Epithelial cell of esophagus (primary cell): ENCODE results near the gene BIRC5.

Source experiments
- DNase-seq: peaks from one replicate; pipeline ENCODE4 v3.0.0; 2010; ENCODE audit warnings: low read depth
- H3K4me3 ChIP-seq: 2 replicates; pipeline ENCODE4 v1.5.1; 2011; ENCODE audit warnings: mild to moderate bottlenecking, low read length, control low read depth
- TF ChIP-seq, protein P1 (sequence below): IDR thresholded peaks from 2 replicates; pipeline ENCODE4 v1.5.1; 2011; ENCODE audit warnings: low read depth, mild to moderate bottlenecking, low read length, control low read depth, inconsistent platforms; ENCODE audit not compliant: insufficient read depth; ENCODE audit errors: missing control alignments

Gene BIRC5

DNA sequence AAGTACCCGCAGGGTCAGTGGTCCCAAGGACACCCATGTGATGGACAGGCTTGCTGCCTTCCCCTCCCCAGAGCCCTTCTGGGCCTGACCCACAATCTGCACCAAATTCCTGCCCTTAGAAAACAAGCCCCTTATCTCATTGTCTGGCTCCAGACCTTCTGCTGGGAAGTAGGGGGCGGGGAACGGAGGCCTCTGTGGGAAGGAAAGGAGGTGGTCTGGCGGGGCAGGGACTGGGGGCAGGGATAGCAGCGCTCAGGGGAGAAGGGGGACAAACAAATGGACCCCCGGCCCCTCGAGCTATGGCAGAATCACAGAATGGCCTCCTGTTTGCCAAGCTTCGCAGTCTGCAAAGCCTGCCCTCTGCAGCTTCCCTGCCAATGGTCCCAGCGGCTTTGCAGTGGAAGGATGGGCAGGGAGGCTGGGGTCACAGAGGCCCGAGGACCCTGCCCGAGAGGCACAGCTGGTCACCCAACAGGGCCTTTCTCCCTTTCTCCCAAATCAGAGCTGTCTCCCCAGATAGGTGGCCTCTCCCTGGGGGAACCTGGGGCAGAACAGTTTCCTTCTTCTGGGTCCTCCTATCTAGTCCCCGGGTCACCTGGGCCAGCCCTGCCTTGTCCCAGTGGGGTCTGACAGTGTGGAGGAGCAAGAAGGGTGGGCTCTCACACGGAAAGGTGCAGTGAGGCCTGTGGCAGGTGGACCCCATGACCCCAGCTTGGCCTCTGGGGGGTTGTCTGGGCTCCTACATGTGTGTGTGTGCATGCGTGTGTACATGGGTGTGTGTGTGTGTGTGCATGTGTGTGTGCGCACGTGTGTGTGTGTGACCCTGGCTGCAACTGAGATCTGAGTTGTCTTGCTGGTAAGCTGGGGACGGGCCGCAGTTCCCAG is 42.9 kb downstream of the BIRC5 start:
- no peak for DNase-seq
- TF ChIP-seq, protein P1, sequence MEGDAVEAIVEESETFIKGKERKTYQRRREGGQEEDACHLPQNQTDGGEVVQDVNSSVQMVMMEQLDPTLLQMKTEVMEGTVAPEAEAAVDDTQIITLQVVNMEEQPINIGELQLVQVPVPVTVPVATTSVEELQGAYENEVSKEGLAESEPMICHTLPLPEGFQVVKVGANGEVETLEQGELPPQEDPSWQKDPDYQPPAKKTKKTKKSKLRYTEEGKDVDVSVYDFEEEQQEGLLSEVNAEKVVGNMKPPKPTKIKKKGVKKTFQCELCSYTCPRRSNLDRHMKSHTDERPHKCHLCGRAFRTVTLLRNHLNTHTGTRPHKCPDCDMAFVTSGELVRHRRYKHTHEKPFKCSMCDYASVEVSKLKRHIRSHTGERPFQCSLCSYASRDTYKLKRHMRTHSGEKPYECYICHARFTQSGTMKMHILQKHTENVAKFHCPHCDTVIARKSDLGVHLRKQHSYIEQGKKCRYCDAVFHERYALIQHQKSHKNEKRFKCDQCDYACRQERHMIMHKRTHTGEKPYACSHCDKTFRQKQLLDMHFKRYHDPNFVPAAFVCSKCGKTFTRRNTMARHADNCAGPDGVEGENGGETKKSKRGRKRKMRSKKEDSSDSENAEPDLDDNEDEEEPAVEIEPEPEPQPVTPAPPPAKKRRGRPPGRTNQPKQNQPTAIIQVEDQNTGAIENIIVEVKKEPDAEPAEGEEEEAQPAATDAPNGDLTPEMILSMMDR = no peak
- no peak overlapping the region for H3K4me3 ChIP-seq

DNA sequence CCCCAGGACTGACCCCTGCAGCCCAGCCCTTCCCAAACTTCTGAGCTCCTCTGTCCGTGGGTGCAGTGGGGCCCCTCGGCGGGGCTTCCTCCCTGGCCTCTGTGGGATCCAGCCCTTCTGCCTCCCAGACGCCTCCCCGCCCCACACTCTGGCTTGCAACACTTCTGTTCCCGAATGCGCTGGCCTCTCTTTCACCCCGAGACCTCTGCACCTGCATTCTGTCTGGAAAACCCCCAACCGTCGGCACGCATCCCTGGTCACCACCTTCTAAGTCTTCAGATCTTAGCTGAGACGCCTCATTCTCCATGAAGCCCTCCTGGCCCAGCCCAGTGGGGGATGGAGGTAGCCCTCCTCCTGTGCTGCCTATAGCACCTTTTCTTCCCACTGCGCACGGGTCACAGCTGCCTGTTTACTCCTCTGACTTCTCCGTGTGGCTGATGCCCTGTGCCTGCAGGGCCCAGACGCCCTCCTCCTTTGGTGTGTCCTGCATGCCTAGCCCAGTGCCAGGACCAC is 43.8 kb downstream of the BIRC5 start:
- TF ChIP-seq, protein P1 = no peak
- H3K4me3 ChIP-seq = no peak overlapping the region

GRCh38 chr17:78258323-78259191 is 44.5 kb downstream of the BIRC5 start:
- TF ChIP-seq, protein P1 = no peak
- no peak for DNase-seq
- no peak overlapping the region for H3K4me3 ChIP-seq

More for the DNA sequence above, 43.8 kb downstream of the BIRC5 start:
- DNase-seq = no peak

DNA sequence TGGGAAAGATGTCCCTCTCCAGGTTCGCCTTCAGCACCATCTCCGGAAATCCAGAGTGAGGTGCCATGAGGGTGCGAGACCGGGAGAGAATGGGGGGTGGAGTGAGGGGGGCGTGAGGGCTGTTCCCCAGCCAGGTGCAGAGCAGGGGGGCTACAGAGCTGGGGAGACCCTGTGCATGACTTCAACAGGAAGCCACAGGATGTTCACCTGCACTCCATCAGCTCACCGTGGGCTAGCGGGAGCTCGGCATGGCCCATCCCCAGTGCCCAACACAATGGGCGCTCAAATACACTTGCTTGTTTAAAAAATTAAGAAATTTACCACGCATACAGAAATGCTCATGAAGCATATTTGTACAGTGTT is 45.1 kb downstream of the BIRC5 start:
- TF ChIP-seq, protein P1 = no peak
- no peak overlapping the region for H3K4me3 ChIP-seq
- no peak for DNase-seq

- no peak overlapping the region for H3K4me3 ChIP-seq
- TF ChIP-seq, protein P1 = no peak
- no peak for DNase-seq
Measured at GRCh38 chr17:78263063-78263735, 49.1 kb downstream of the BIRC5 start.

- TF ChIP-seq, protein P1 = no peak
- DNase-seq = no peak
- H3K4me3 ChIP-seq = no peak overlapping the region
Measured at GRCh38 chr17:78263736-78264340, 49.8 kb downstream of the BIRC5 start.
